ENCODE results near the gene MAP4.

The MAP4 gene

GRCh38 chr3:47863391-47864128 is 152.7 kb downstream of the MAP4 start:
- no peak for DNase-seq (ENCODE audit: low read depth)

GRCh38 chr3:47859956-47860605 is 156.1 kb downstream of the MAP4 start:
- no peak for DNase-seq (ENCODE audit: low read depth)

- DNase-seq (ENCODE audit: low read depth): no peak
These were observed 159.1 kb downstream of the MAP4 start for GRCh38 chr3:47857151-47857550.

GRCh38 chr3:47856669-47857068 is 159.5 kb downstream of the MAP4 start:
- DNase-seq (ENCODE audit: low read depth): no peak

GRCh38 chr3:47855461-47856383 is 160.5 kb downstream of the MAP4 start:
- DNase-seq (ENCODE audit: low read depth): no peak

- DNase-seq (ENCODE audit: low read depth): no peak
These were observed 161.3 kb downstream of the MAP4 start for GRCh38 chr3:47854720-47855455.

- DNase-seq (ENCODE audit: low read depth): no peak
These were observed 161.9 kb downstream of the MAP4 start for GRCh38 chr3:47854267-47854666.

GRCh38 chr3:47852604-47853602 is 163.3 kb downstream of the MAP4 start:
- no peak for DNase-seq (ENCODE audit: low read depth)

GRCh38 chr3:47851888-47852603 is 164.2 kb downstream of the MAP4 start:
- DNase-seq (ENCODE audit: low read depth): no peak

- DNase-seq (ENCODE audit: low read depth): no peak
These were observed 165.4 kb downstream of the MAP4 start for GRCh38 chr3:47850564-47851410.

- DNase-seq (ENCODE audit: low read depth): no peak
These were observed 166.3 kb downstream of the MAP4 start for GRCh38 chr3:47849699-47850563.

GRCh38 chr3:47849186-47849698 is 167.0 kb downstream of the MAP4 start:
- DNase-seq (ENCODE audit: low read depth): no peak

- no peak for DNase-seq (ENCODE audit: low read depth)
These were observed 167.6 kb downstream of the MAP4 start for GRCh38 chr3:47848599-47849117.

GRCh38 chr3:47847801-47848518 is 168.3 kb downstream of the MAP4 start:
- no peak for DNase-seq (ENCODE audit: low read depth)

GRCh38 chr3:47847260-47847659 is 169.0 kb downstream of the MAP4 start:
- DNase-seq (ENCODE audit: low read depth): no peak

- no peak for DNase-seq (ENCODE audit: low read depth)
These were observed 169.4 kb downstream of the MAP4 start for GRCh38 chr3:47846880-47847248.

All from GM04503 (cell line).